ENCODE measurements around the gene MATK. TPM values are rescaled to one million over a fixed set of nuclear protein-coding genes. Genes with fewer than 3 reads are reported as not detected.
A peak's percentile ranks its signal among the peaks of the same experiment; 100 is the strongest.
"Not testable (repeated sequence)": the region's sequence is repeated elsewhere in the genome, so short reads cannot be mapped to it uniquely, and the experiment has no call there.

Gene MATK
- polyA plus RNA-seq, 3 donors: 0.88 to 1.9 (median 0.90) TPM

DNA sequence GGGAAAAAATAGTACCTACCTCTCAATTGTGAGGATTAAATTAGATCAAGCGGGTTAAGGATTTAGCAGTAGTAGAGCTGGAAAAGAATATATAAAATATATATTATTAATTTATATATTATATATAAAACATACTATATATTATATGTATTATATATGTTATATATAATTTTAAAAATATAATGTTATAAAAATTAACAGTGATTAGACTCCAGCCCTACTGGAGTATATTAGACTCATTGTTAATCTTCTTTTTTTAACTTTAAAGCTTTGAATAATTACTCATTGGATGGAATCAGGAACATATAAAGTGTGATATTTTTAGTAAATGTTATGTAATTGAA is 24.1 kb downstream of the MATK start:
- DNase-seq (ENCODE audit: extremely low read depth in 1 of 11, low read depth in 9 of 11, low spot score in 4 of 11): no peak

DNA sequence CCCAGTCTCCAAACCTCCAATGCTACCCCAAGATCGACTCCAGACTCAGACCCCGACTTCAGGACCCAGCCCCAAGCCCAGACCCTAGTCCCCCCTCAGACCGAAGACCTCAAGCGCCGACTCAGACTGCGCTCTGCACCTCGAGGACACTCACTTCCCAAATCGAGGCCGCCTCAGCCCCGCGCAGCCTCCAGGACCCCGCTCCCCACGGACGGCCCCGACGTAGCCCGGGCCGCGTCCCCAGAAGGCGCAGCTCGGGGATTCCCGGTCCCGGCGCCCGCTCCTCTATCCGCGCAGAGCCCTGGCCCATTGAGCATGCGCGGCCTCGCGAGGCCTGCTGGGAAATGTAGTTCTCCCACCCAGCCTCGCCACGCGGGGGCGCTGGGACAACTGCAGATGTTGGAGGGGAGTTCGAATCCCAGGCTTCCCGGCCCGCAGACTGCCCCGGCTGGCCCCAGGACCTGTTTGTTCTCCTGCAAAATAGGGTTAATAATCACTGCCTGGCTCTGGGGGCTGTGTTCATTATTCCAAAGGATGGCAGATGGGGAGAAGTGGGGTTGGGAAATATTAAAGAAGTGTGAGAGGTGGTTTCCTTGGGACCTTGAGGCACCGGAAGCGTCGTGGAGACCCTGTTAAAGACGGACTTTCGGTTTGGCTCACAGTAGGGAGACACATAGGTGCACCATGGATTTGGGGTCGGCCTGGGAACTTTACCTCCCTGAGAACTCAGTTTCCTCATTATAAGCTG is 24.6 kb downstream of the MATK start, which contains the start of gene APBA3:
Gene APBA3 (minus strand): TSS at position 311 of the 748 bp plus-strand sequence. CDS start 1,428 bp downstream, outside the sequence.
- peak; percentile 60 to 88 (median 81) for DNase-seq (ENCODE audit: extremely low read depth in 1 of 11, low read depth in 9 of 11, low spot score in 4 of 11)

DNA sequence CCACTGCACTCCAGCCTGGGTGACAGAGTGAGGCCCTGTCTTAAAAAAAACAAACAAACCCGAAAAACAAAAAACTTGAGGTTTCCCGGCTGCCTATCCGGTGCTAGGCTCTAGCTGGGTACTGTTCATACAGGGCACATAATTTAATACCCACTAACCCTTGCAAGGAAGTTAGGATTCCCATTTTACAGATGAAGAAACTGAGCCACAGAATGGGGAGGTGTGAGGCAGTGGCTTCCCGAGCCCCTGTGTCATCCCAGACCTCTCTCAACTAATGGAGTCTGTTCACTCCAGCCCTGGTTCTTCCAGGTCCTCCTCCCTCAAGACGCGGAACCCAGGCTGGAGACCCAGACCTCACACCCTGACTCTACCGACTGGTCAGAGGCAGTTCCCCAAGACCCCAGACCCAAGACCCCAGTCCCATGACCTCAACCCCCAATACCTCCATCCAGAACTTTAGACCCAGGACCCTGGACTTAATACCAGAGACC is 25.3 kb downstream of the MATK start:
- DNase-seq (ENCODE audit: extremely low read depth in 1 of 11, low read depth in 9 of 11, low spot score in 4 of 11): no peak

DNA sequence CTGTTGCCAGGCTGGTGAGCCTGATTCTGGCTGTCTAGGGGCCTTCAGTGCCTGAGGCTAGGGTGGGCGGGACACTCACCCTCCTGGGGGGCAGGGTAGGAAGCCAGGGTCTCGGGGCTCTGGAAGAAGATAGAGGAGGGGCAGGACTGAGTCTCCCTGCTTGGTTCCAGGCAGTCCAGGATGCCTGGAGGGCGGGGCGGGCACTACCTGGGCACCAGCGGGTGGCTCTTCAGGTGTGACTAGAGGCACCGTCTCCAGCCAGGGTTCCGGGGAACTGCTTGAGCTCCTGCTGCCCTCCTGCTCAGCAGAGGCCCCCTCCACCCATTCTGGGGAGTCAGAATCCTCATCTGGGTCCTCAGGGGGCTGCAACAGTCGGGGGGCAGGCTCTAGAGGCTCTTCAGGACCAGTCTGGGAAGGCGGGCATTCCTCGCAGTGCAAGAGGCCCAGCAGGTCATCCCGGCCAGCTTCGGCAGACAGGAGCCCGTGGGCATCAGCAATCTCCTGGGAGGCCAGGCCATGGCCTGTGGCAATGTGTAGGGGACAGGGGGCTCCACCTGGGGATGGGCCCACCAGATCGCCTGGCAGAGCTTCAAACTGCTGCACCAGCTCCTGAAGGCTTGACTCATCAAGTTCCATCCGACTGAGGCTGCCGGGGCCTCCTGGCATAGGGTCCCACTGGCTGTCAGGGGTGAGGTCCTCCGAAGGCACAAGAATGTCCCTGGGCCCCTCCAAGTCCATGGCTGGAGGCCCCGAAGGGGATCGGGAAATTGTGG is 26.5 kb downstream of the MATK start:
- no peak for DNase-seq (ENCODE audit: extremely low read depth in 1 of 11, low read depth in 9 of 11, low spot score in 4 of 11)

DNA sequence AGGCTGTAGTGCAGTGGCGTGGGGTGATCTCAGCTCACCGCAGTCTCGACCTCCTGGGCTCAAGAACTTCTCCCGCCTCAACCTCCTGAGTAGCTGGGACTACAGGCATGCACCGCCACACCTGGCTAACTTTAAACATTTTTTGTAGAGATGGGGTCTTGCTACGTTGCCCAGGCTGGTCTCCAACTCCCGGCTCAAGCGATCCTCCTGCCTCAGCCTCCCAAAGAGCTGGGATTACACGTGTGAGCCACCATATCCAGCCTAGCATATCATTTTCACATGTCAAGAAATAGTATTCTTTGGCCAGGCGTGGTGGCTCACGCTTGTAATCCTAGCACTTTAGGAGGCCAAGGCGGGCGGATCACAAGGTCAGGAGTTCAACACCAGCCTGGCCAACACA is 27.9 kb downstream of the MATK start:
- not testable (repeated sequence) for DNase-seq (ENCODE audit: extremely low read depth in 1 of 11, low read depth in 9 of 11, low spot score in 4 of 11)

DNA sequence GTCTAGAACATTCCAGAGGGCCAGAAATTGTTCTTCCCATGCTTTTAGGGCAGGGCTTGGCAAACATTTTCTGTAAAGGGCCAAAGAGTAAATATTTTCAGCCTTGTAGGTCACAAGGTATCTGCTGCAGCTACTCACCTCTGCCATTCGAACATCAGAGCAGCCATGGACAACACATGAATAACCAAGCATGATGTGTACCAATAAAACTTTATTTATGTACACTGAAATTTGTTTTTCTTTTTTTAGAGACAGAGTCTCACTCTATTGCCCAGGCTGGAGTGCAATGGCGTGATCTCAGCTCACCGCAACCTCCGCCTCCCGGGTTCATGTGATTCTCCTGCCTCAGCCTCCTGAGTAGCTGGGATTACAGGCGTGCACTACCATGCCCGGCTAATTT is 28.5 kb downstream of the MATK start:
- not testable (repeated sequence) for DNase-seq (ENCODE audit: extremely low read depth in 1 of 11, low read depth in 9 of 11, low spot score in 4 of 11)

DNA sequence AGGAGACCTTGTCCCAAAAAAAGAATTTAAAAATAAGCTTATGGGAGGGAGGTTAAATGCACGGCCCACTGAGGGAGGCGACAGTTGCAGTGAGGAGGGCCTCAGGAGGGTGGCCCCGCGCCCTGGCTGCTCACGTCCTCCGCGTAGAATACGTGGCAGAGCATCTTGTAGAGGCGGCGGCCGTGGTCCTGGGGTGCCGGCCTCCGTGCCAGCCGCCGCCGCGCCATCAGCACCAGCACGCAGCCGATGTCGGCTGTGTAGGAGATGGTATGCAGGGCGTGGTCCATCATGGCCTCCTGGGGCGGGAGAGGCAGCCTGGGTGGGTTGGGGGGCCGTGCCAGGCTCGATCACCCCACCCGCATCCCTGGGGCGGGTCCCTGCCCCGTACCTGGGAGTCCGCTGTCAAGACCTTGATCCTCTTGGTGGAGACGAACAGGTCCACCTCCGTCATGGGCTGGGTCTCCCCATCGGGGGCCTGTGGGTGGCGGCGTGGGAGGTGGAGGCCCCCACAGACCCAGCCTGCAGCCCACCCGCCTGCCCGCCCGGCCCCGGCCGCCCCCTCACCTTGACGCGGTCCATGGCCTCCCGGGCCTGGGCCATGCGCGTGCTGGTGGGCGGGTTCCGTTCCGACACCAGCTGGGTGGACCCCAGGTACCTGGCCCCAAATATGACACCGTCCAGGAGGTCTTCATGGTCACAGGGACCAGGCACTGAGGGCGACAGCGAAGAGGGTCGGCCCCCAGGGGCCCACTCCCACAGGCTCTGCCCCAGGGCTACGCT is 32.4 kb downstream of the MATK start:
- DNase-seq (ENCODE audit: extremely low read depth in 1 of 11, low read depth in 9 of 11, low spot score in 4 of 11): no peak

DNA sequence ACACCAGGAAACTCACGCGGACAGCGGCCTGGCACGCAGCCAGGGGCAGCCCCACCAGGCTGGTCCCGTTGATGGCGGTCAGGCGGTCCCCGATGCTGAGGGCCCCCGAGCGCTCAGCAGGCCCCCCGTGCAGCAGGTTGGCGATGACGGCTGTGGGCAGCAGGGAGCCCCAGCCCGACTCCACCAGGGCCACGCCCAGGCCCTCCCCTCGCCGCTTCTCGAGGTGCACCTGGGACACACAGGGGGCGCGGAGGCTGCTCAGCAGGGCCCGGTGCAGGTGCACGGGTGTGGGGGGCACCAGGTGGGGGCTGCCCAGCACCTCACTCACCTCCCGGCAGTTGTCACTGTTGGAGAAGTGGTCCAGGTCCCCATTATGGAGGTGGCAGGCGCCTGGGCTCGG is 33.7 kb downstream of the MATK start:
- DNase-seq (ENCODE audit: extremely low read depth in 1 of 11, low read depth in 9 of 11, low spot score in 4 of 11): no peak

DNA sequence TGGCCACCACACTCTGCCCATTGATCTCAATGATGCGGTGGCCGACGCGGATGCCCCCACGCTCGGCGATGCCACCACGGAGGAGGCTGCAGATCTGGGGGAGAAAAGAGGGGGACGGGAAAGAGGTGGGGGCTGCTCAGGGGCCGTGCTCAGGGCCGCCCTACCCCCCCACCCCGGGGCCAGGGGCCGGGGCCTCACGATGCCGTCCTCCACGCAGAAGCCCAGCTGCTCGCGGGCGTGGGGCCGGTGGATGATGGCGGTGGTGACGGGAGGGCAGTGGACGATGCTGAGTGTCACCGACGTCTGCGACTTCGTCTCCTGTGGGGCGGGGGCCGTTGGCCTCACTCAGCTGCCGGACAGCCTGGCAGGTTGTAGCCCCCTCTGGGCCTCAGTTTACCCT is 34.9 kb downstream of the MATK start:
- no peak for DNase-seq (ENCODE audit: extremely low read depth in 1 of 11, low read depth in 9 of 11, low spot score in 4 of 11)

DNA sequence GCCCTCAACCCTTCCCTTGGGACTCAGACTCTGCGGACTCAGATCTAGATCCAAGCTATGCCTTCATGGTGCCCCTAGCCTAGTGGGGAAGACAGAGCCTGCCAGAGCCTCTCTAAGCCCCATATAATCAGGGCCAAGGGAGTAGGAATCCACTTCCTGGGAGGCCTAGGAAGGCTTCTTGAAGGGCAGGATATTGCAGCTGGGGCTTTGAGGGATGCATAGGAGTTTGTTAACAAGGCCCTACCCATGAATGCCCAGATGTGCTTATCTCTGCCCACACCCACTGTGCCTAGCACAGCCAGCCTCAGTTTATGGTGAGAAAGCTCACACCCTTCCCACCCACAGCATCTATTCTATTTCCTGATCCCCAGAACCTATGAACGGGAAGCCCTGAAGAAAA is 36.0 kb downstream of the MATK start:
- no peak for DNase-seq (ENCODE audit: extremely low read depth in 1 of 11, low read depth in 9 of 11, low spot score in 4 of 11)

DNA sequence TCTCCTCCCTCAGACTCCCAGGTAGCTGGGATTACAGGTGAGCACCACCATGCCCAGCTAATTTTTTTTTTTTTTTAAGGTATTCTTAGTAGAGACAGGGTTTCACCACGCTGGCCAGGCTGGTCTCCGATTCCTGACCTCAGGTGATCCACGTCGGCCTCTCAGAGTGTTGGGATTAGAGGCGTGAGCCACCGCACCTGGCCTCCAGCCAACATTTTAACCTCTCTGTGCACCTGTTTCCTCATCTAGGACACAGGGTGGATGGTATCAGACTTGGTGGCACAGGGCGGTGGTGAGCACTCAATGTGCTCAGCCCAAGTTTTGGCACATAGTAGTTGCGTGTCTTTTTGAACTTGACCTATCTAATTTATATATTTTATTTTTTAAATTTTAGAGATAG is 37.2 kb downstream of the MATK start:
- DNase-seq (ENCODE audit: extremely low read depth in 1 of 11, low read depth in 9 of 11, low spot score in 4 of 11): no peak

DNA sequence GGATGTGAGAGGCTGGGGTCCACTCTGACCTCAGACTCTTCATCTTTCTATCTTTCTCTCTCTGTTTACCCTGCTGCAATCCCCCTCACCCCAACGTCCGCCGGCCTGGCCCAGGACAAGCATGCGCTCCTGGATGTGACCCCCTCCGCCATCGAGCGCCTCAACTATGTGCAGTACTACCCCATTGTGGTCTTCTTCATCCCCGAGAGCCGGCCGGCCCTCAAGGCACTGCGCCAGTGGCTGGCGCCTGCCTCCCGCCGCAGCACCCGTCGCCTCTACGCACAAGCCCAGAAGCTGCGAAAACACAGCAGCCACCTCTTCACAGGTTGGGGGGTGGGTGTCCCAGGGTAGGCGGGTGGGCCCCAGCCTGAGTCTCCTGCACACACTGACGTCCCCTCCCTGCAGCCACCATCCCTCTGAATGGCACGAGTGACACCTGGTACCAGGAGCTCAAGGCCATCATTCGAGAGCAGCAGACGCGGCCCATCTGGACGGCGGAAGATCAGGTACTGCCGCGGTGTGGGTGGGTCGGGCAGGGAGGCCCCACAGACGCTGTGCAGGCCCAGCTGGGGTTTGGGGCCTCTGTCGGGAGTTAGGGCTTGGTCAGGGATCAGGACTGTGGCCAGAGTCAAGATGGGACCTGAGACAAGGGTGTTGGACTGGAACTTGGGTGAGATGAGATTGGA is 39.7 kb downstream of the MATK start:
- no peak for DNase-seq (ENCODE audit: extremely low read depth in 1 of 11, low read depth in 9 of 11, low spot score in 4 of 11)

DNA sequence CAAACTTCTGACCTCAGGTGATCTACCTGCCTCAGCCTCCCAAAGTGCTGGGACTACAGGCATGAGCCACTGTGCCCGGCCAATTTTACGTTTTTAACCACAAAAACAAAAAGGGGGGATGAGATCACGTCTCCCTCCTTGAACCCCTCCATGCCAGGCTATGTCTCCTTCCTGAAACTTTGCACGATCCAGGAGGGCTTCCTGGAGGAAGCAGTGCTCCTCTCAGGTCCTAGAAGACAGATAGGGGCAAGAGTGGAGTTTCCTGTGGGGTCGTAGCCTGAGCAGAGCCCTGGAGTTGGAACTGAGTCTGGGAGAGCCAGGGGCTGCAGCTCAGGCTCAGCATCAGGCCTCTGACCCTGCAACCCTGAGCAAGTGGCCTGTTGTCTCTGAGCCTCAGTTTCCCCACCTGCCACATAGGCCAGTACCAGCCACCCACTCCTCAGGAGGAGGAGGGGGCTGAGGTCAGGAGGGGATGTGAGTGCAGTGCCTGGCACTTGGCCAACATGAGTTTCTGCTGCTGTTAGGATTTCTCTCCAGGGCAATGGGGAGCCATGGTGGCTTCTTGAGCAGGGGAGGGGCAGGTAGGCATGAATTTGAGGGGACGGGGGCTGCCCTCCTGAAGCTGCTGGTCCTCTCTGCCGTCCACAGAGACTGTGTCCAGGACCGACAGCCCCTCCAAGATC is 40.7 kb downstream of the MATK start:
- no peak for DNase-seq (ENCODE audit: extremely low read depth in 1 of 11, low read depth in 9 of 11, low spot score in 4 of 11)

DNA sequence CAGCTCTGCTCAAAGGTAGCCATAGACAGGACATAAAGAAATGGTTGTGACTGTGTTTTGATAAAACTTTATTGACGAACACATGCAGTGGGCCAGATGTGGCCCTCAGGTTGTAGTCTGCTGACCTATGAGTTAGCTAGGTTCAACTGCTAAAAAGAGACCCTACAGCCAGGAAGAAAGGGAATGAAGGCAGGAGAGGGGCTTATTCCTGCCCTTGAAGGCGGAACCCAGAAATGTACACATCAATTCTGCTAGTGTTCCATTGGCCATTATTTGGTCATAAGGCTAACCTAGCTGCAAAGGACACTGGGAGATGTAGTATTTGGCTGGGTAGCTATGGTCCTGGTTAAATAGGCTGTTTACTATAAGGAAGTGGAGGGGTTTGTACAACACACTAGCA is 42.7 kb downstream of the MATK start:
- DNase-seq (ENCODE audit: extremely low read depth in 1 of 11, low read depth in 9 of 11, low spot score in 4 of 11): no peak

DNA sequence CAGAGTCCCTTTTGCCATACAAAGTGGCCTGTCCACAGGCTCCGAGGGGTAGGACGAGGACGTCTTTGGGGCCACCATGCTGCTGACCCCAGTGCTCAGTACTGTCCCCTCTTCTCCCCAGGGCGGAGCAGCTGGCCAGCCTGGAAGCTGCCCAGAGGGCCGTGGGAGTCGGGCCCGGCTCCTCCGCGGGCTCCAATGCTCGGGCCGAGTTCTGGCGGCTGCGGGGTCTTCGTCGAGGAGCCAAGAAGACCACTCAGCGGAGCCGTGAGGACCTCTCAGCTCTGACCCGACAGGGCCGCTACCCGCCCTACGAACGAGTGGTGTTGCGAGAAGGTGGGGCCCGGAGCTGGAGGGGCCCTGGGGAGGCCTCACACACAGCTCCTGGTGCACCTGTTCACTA is 45.8 kb downstream of the MATK start:
- no peak for DNase-seq (ENCODE audit: extremely low read depth in 1 of 11, low read depth in 9 of 11, low spot score in 4 of 11)

DNA sequence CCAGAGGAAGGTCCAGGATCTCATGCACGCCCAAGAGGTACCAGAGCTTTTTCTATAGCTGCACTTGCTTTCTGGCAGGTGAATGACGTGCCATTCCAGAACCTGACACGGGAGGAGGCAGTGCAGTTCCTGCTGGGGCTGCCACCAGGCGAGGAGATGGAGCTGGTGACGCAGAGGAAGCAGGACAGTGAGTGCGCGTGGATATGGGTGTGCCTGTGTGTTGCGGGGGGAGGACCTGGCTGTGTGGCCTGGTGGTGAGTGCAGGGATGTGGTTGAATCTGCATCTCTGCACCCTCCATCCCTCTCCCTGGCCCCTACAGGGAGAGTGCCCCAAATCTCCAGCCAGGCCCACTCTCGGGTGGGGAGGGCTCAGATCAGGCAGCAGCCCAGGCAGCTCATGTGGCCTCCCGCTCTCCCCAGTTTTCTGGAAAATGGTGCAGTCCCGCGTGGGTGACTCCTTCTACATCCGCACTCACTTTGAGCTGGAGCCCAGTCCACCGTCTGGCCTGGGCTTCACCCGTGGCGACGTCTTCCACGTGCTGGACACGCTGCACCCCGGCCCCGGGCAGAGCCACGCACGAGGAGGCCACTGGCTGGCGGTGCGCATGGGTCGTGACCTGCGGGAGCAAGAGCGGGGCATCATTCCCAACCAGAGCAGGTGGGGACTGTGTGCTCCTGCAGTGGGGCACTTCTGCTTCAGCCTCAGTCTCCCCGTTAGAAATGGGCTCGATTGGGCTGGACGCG is 47.5 kb downstream of the MATK start:
- no peak for DNase-seq (ENCODE audit: extremely low read depth in 1 of 11, low read depth in 9 of 11, low spot score in 4 of 11)

DNA sequence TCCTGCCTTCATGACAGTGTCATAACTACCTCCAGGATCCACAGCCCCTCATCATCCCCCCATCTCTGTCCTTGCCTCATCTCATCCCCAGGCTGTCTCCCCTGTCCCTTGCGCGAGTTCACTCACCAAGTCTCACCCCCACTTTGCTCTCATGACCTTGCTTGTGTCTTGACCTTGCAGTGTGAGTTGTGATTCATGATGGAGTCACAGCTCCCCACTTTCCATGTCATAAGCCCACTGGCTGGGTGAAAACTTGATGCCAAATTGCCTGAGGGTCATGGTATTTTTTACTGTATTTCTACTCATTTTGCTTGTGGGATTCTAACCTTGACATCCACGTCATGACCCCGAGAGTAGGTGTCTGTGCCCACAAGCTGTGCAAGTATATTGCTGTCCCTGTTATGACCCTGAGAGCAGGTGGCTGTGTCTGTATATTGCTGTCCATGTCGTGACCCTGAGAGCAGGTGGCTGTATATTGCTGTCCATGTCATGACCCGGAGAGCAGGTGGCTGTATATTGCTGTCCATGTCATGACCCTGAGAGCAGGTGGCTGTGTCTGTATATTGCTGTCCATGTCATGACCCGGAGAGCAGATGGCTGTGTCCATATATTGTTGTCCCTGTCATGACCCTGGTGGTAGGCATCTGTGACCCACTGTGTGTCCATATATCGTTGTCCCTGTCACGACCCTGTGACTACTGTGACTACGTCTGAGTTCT is 48.5 kb downstream of the MATK start:
- DNase-seq (ENCODE audit: extremely low read depth in 1 of 11, low read depth in 9 of 11, low spot score in 4 of 11): no peak

All from renal cortex interstitium (tissue), 11 donors.